ENCODE measurements around the gene ATP2A3.

Gene ATP2A3

DNA sequence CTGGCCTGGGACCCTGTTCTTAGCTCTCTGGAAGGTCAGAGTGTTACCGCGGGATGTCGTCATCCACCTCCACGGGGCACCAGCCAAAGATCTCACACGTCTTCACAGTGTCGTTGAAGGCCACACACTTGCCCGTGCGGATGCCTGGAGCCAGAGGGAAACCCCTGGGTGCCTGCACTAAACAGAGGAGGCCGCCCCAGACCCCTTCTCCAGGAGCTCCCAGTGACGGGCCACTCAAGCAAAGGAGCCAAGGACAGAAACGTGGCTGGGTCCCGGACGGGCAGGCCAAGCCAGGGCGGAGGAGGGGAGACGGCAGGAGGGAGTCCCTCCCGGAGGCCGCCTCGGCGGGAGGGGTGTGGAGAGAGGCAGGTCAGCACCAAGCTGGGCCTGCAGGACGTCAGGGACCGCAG, 60.4 kb downstream of the ATP2A3 start:
- DNase-seq (ENCODE audit: insufficient read length, low spot score): no peak
- FAIRE-seq: no peak
- no peak for TF ChIP-seq POLR2A (IDR thresholded peaks at IDR 0.05; ENCODE audit: low read depth, low read length)

GRCh38 chr17:3903051-3903825, 61.0 kb downstream of the ATP2A3 start:
- DNase-seq (ENCODE audit: insufficient read length, low spot score): no peak
- no peak for FAIRE-seq
- no peak for TF ChIP-seq POLR2A (IDR thresholded peaks at IDR 0.05; ENCODE audit: low read depth, low read length)

GRCh38 chr17:3900646-3901045, 63.6 kb downstream of the ATP2A3 start:
- no peak for TF ChIP-seq POLR2A (IDR thresholded peaks at IDR 0.05; ENCODE audit: low read depth, low read length)
- FAIRE-seq: no peak

GRCh38 chr17:3897731-3898130, 66.5 kb downstream of the ATP2A3 start:
- TF ChIP-seq POLR2A (IDR thresholded peaks at IDR 0.05; ENCODE audit: low read depth, low read length): no peak
- no peak for DNase-seq (ENCODE audit: insufficient read length, low spot score)
- FAIRE-seq: no peak

More at GRCh38 chr17:3900646-3901045, 63.6 kb downstream of the ATP2A3 start:
- no peak for DNase-seq (ENCODE audit: insufficient read length, low spot score)

DNA sequence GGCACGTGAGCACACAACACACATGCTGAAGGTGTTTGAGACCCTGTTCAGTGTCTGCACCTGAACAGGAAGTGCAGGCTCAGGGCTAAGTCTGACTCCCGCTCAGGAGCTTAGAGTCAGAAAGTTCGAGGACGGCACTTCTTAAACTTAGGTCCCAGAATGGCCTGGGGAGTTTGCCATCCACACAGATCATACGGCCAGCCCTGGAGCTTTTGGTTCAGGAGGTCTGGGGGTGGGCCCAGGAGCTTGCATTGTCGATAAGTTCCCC, 67.3 kb downstream of the ATP2A3 start:
- DNase-seq (ENCODE audit: insufficient read length, low spot score) (no peak), FAIRE-seq (no peak)
- TF ChIP-seq POLR2A (IDR thresholded peaks at IDR 0.05; ENCODE audit: low read depth, low read length): no peak

GRCh38 chr17:3896108-3896967, 67.9 kb downstream of the ATP2A3 start:
- FAIRE-seq (no peak), DNase-seq (ENCODE audit: insufficient read length, low spot score) (no peak)
- no peak for TF ChIP-seq POLR2A (IDR thresholded peaks at IDR 0.05; ENCODE audit: low read depth, low read length)

GRCh38 chr17:3895354-3895753, 68.9 kb downstream of the ATP2A3 start:
- no peak for DNase-seq (ENCODE audit: insufficient read length, low spot score)
- FAIRE-seq: no peak
- TF ChIP-seq POLR2A (IDR thresholded peaks at IDR 0.05; ENCODE audit: low read depth, low read length): no peak

DNA sequence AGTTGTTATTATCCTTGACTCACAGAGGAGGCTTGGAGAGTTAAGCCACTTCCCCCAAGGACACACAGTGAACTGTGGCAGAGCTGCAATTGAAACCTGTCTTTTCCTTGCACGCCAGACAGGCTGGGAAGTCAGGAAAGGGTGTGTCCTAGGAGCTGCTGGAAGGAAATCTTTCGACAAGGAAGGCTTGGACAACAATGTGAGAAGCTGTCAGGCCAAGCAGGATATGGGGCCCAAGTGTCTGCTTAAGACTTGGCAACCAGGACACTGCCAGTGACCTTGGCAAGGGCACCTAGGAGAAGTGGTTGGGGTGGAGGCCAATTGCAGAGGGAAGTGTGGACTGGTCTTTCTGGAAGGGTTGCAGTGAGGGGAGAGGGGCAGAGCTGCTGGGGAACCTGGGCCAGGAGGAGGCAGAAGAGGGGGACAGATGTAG, 69.3 kb downstream of the ATP2A3 start:
- peak; percentile 53 for DNase-seq (ENCODE audit: insufficient read length, low spot score)
- TF ChIP-seq POLR2A (IDR thresholded peaks at IDR 0.05; ENCODE audit: low read depth, low read length): 0 out of 2 replicates have a peak, but pooled peaks have one; percentile 10
- FAIRE-seq: no peak

DNA sequence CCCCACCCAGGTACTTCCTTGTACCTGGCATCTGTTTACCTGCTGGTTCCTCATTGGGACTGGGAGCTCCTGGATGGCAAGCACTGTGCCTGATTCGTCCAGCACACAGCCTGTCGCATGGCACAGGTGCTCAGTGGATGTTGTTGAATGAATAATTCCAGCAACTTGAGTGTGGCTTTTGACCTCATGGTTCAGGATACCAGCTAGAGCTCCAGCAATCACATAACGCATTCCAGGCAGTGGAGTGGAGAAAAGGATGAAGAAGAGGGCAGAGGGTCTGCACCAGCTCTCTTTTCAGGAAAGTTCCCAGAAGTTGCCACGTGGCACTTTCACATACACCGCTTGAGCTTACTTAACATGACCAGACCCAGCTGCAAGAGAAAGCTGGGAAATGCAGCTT, 70.0 kb downstream of the ATP2A3 start:
- TF ChIP-seq POLR2A (IDR thresholded peaks at IDR 0.05; ENCODE audit: low read depth, low read length): no peak
- no peak for FAIRE-seq

DNA sequence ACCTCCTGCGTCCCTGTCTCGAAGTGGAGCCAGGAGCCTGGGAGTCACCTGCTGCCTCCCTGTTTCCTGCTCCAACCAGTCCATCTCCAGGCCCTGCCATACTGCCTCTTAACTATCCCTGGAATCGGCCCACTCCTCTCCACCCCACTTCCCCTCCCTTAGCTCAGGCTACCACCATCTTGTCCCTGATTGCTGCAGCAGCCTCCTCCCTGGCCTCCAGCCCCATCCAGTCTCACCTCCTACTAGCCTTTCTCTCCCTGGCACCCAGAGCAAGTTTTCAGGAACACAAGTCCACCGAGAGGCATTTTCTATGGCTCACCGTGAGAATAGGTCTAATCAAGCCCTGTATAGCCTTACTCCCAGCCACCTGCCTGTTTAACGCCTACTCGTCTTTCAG, 70.5 kb downstream of the ATP2A3 start:
- FAIRE-seq (no peak), DNase-seq (ENCODE audit: insufficient read length, low spot score) (no peak)
- TF ChIP-seq POLR2A (IDR thresholded peaks at IDR 0.05; ENCODE audit: low read depth, low read length): no peak

More for the DNA sequence above, 70.0 kb downstream of the ATP2A3 start:
- DNase-seq (ENCODE audit: insufficient read length, low spot score): no peak

GRCh38 chr17:3893003-3893719, 71.1 kb downstream of the ATP2A3 start, which contains the start of gene CAMKK1:
CAMKK1 (minus strand) TSS chr17:3893053; CDS start chr17:3885687, 7,366 bp downstream.
- FAIRE-seq (no peak), DNase-seq (ENCODE audit: insufficient read length, low spot score) (peak; percentile 93)
- TF ChIP-seq POLR2A (IDR thresholded peaks at IDR 0.05; ENCODE audit: low read depth, low read length): peak; percentile 18; the same call in 1 of the 2 replicates

- DNase-seq (ENCODE audit: insufficient read length, low spot score): peak; percentile 91
- peak; percentile 43 for FAIRE-seq
- TF ChIP-seq POLR2A (IDR thresholded peaks at IDR 0.05; ENCODE audit: low read depth, low read length): peak; percentile 31; the same call in 1 of the 2 replicates
These were observed 71.9 kb downstream of the ATP2A3 start for GRCh38 chr17:3892095-3892998.

DNA sequence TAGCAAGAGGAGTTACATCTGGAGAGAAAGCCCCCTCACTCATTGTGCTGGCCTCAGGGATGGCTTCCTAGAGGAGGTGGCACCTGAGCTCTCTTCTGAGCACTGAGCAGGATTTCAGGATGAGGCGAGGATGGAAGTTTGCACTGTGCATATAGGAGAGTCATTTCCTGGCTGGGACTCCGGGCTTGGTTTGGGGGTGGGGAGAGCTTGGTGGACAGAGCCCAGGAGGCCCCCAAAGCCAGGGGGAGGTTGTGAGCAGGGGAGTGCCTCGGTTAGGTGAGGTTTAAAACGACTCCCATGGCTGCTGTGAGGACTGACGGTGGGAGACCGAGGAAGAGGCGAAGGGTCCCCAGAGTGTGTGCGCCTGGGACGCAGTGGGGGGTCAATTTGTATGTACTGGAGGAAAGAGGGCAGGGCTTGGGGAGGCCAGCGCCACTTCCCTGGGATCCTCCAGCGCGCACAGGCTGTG, 72.6 kb downstream of the ATP2A3 start:
- FAIRE-seq: no peak
- TF ChIP-seq POLR2A (IDR thresholded peaks at IDR 0.05; ENCODE audit: low read depth, low read length): no peak
- DNase-seq (ENCODE audit: insufficient read length, low spot score): peak; percentile 51

Data from H54 (cell line).